PC-9 (cell line): ENCODE data around the gene PLA2G4C. TPM values are rescaled to one million over a fixed set of nuclear protein-coding genes. Genes with fewer than 3 reads are reported as not detected.
"Not testable (repeated sequence)": the region's sequence is repeated elsewhere in the genome, so short reads cannot be mapped to it uniquely, and the experiment has no call there.

Experiments used
- BruUV-seq: library from RNA; stranded (reverse); fragments of 400-500 nt; replicated peaks from 2 replicates; lab custom pipeline; 2021; lab: Mats Ljungman, UMichigan
- CTCF ChIA-PET: fragments of 300-600 bp; sonication (Branson Sonifier 250); formaldehyde crosslinking; loops from one replicate; lab custom pipeline; 2022; ENCODE audit warnings: antibody characterized with exemption; lab: Charles Lee
- POLR2A ChIA-PET: fragments of 300-600 bp; sonication (Branson Sonifier 250); formaldehyde crosslinking; loops from one replicate; lab custom pipeline; 2022; ENCODE audit warnings: antibody characterized with exemption; ENCODE audit not compliant: unreplicated experiment; lab: Charles Lee
- DNase-seq, 2 experiments: peaks; one replicate each; pipeline versions ENCODE4 v3.0.0 to v3.0.0-alpha.2; 2015 to 2022; ENCODE audit warnings: mixed read lengths in 1 of 2
- H2AFZ ChIP-seq: fragments of 200-600 bp; sonication (generic); 2 replicates; pipeline ENCODE4 v1.8.1; 2017; ENCODE audit warnings: antibody characterized with exemption
- H3F3A ChIP-seq: fragments of 200-600 bp; sonication (generic); 2 replicates; pipeline ENCODE4 v1.8.1; 2017; ENCODE audit warnings: antibody characterized with exemption, mild to moderate bottlenecking, low read depth; ENCODE audit not compliant: insufficient read depth
- H3K27ac ChIP-seq: fragments of 200-600 bp; sonication (generic); 2 replicates; pipeline ENCODE4 v1.6.1; 2016; ENCODE audit warnings: mixed run types
- H3K27me3 ChIP-seq: fragments of 200-600 bp; sonication (generic); 2 replicates; pipeline ENCODE4 v1.6.1; 2016; ENCODE audit warnings: low read depth, mixed run types; ENCODE audit not compliant: insufficient read depth
- H3K36me3 ChIP-seq: fragments of 200-600 bp; sonication (generic); 2 replicates; pipeline ENCODE4 v1.6.1; 2016; ENCODE audit warnings: low read depth, mixed run types
- H3K4me1 ChIP-seq: fragments of 200-600 bp; sonication (generic); replicated peaks from 2 replicates; pipeline ENCODE4 v1.6.1; 2016; ENCODE audit warnings: mixed run types; ENCODE audit not compliant: insufficient read depth
- H3K4me2 ChIP-seq: fragments of 200-600 bp; sonication (generic); 2 replicates; pipeline ENCODE4 v1.6.1; 2017; ENCODE audit warnings: mixed run types
- H3K4me3 ChIP-seq: fragments of 200-600 bp; sonication (generic); 2 replicates; pipeline ENCODE4 v1.6.1; 2016; ENCODE audit warnings: mixed run types
- H3K79me2 ChIP-seq: fragments of 200-600 bp; sonication (generic); 2 replicates; pipeline ENCODE4 v1.6.1; 2017; ENCODE audit warnings: low read depth, mixed run types
- H3K9me2 ChIP-seq: fragments of 200-600 bp; sonication (generic); 2 replicates; pipeline ENCODE4 v1.8.1; 2017; ENCODE audit warnings: mild to moderate bottlenecking; ENCODE audit not compliant: insufficient read depth
- H3K9me3 ChIP-seq: fragments of 200-600 bp; sonication (generic); 2 replicates; pipeline ENCODE4 v1.8.1; 2016; ENCODE audit warnings: low read depth; ENCODE audit not compliant: insufficient read depth
- H4K20me1 ChIP-seq: fragments of 200-600 bp; sonication (generic); 2 replicates; pipeline ENCODE4 v1.8.1; 2017; ENCODE audit not compliant: insufficient read depth
- CTCF ChIP-seq: fragments of 200-600 bp; sonication (generic); conservative IDR thresholded peaks from 2 replicates; pipeline ENCODE4 v1.6.1; 2017; ENCODE audit warnings: mixed run types, antibody characterized with exemption, mild to moderate bottlenecking, moderate library complexity
- EZH2 ChIP-seq: fragments of 200-600 bp; sonication (generic); IDR thresholded peaks from 2 replicates; pipeline ENCODE4 v1.8.0; 2017; ENCODE audit warnings: antibody characterized with exemption, low read depth
- intact Hi-C: fragments of 100-400 bp; cut with micrococcal nuclease; formaldehyde crosslinking; loops from one replicate; pipeline ENCODE4 v1.10.0; 2022; ENCODE audit not compliant: unreplicated experiment
- total RNA-seq: library from RNA; stranded (reverse); gene quantifications from 2 replicates; pipeline ENCODE4 v1.2.3, GENCODE V29; 2021

Gene PLA2G4C
- total RNA-seq, 1 experiment from 2014 or later: not detected

- no peak overlapping the region for H3K27ac ChIP-seq
- no peak for TF ChIP-seq EZH2
- no peak for TF ChIP-seq CTCF
- CTCF ChIA-PET: no interaction called here
These were observed 25.5 kb downstream of the PLA2G4C start for GRCh38 chr19:48085076-48085475.

GRCh38 chr19:48081106-48081505 is 29.5 kb downstream of the PLA2G4C start:
- CTCF ChIA-PET: no interaction called here
- no peak overlapping the region for H3K27ac ChIP-seq

More at GRCh38 chr19:48085076-48085475, 25.5 kb downstream of the PLA2G4C start:
- no peaks in the 10 kb centered on the region for H3K4me1 ChIP-seq
- H3K79me2 ChIP-seq: no peaks in the 10 kb centered on the region
- peaks cover 81% of the 10 kb centered on the region for H3K27me3 ChIP-seq
- no peaks in the 10 kb centered on the region for H3K36me3 ChIP-seq
- no peak for DNase-seq
- no peak overlapping the region for H2AFZ ChIP-seq
- 0 out of 2 replicates have a peak, but pooled peaks cover 4% of the 10 kb centered on the region for H4K20me1 ChIP-seq
- no peak overlapping the region for H3K4me3 ChIP-seq
- intact Hi-C loops: no loop called here
- POLR2A ChIA-PET: no interaction called here
- H3K9me2 ChIP-seq: no peaks in the 10 kb centered on the region; the same call in 1 of the 2 replicates
- H3F3A ChIP-seq: no peaks in the 10 kb centered on the region
- H3K9me3 ChIP-seq: no peaks in the 10 kb centered on the region
- no peak overlapping the region for H3K4me2 ChIP-seq
- BruUV-seq: no TSS peak

GRCh38 chr19:48070177-48070769 is 40.3 kb downstream of the PLA2G4C start:
- H3K4me1 ChIP-seq, H2AFZ ChIP-seq, H3K9me3 ChIP-seq, H3F3A ChIP-seq, BruUV-seq, intact Hi-C loops, H4K20me1 ChIP-seq, DNase-seq, H3K27ac ChIP-seq, H3K79me2 ChIP-seq, POLR2A ChIA-PET, H3K36me3 ChIP-seq, H3K4me3 ChIP-seq, H3K9me2 ChIP-seq, H3K4me2 ChIP-seq, CTCF ChIA-PET: not testable (repeated sequence)
- H3K27me3 ChIP-seq: peaks cover 87% of the 10 kb centered on the region

More at GRCh38 chr19:48081106-48081505, 29.5 kb downstream of the PLA2G4C start:
- Histone ChIP-seq H3K9me2 (no peaks in the 10 kb centered on the region; the same call in 1 of the 2 replicates), H3K4me1 (no peaks in the 10 kb centered on the region), H3K4me3 (no peak overlapping the region), H3K4me2 (no peak overlapping the region), H3K79me2 (no peaks in the 10 kb centered on the region), H4K20me1 (0 out of 2 replicates have a peak, but pooled peaks cover 4% of the 10 kb centered on the region), H3F3A (no peaks in the 10 kb centered on the region), H3K36me3 (no peaks in the 10 kb centered on the region), H2AFZ (no peak overlapping the region), H3K9me3 (no peaks in the 10 kb centered on the region), H3K27me3 (peaks cover 79% of the 10 kb centered on the region)
- POLR2A ChIA-PET: no interaction called here
- no peak for TF ChIP-seq CTCF
- no peak for TF ChIP-seq EZH2
- intact Hi-C loops: no loop called here
- DNase-seq: no peak
- no TSS peak for BruUV-seq
